Measurements from ENCODE around the gene TBX1. TPM values are rescaled to one million over a fixed set of nuclear protein-coding genes. Genes with fewer than 3 reads are reported as not detected.
"Not testable (repeated sequence)": the region's sequence is repeated elsewhere in the genome, so short reads cannot be mapped to it uniquely, and the experiment has no call there.

TBX1 gene
- total RNA-seq, 4 donors from 2014 or later, result 1.6 to 7.0 (median 4.8) TPM

DNA sequence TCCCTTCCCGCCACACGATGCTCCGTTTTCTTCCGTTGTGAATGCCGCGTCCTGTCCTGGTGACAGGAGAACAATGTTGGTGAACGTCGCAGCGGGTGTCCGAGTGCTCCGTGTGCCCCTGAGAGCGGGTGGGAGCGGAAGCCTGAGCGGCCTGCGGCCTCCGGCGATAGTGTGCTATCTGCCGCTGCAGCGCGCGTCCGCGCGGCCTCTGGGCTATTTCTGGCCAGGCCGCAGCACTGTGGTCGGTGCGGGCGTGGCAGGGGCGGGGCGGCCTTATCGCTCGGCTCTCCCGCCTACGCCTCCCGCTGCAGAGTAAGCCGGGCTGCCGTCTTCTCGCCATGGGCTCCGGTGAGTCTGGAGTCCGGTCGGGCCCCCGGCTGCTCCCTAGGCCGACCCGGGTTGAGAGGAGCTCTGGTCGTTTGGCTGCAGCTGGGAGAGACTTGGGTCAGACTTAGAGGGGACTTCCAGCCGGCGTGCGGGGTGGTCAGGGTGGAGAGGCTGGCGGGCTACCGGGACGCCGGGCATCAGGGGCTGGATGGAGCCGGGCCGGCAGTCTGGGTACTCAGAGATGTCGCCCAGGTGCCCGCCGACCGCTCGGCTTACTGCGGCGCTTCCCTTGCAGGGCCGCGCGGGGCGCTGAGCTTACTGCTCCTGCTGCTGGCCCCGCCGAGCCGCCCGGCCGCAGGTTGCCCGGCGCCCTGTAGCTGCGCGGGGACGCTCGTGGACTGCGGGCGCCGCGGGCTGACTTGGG lies 37.2 kb upstream of the TBX1 start, which contains the start of gene GP1BB:
Gene GP1BB (plus strand): TSS at position 308 of the 751 bp plus-strand sequence. CDS start 31 bp downstream, at position 339.
- TF ChIP-seq POLR2AphosphoS5 (IDR thresholded peaks at IDR 0.05) (no peak), POLR2A (IDR thresholded peaks at IDR 0.05) (no peak), EP300 (IDR thresholded peaks at IDR 0.05) (no peak)
- TF ChIP-seq, protein P1, sequence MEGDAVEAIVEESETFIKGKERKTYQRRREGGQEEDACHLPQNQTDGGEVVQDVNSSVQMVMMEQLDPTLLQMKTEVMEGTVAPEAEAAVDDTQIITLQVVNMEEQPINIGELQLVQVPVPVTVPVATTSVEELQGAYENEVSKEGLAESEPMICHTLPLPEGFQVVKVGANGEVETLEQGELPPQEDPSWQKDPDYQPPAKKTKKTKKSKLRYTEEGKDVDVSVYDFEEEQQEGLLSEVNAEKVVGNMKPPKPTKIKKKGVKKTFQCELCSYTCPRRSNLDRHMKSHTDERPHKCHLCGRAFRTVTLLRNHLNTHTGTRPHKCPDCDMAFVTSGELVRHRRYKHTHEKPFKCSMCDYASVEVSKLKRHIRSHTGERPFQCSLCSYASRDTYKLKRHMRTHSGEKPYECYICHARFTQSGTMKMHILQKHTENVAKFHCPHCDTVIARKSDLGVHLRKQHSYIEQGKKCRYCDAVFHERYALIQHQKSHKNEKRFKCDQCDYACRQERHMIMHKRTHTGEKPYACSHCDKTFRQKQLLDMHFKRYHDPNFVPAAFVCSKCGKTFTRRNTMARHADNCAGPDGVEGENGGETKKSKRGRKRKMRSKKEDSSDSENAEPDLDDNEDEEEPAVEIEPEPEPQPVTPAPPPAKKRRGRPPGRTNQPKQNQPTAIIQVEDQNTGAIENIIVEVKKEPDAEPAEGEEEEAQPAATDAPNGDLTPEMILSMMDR (IDR thresholded peaks at IDR 0.05), result peak in 1 of 2 donors; percentile 3
- no peak within 1 kb of the TSS for H3K27ac ChIP-seq
- 82% methylated on average over 24 of the region's 80 CpGs for WGBS
- peaks cover 54% of the 10 kb centered on the region for H3K27me3 ChIP-seq
- DNase-seq (ENCODE audit: low spot score in 2 of 2), result no peak
- peaks cover 22% of the 10 kb centered on the region for H3K36me3 ChIP-seq
- H3K4me1 ChIP-seq, result peaks cover 28% of the 10 kb centered on the region
- H3K9me3 ChIP-seq, result no peaks in the 10 kb centered on the region
- H3K4me3 ChIP-seq, result peak within 1 kb of the TSS; percentile 43

GRCh38 chr22:19723983-19724827 lies 36.4 kb upstream of the TBX1 start:
- peak overlapping the region; percentile 43 for H3K4me3 ChIP-seq
- peaks cover 50% of the 10 kb centered on the region for H3K27me3 ChIP-seq
- H3K27ac ChIP-seq, result no peak overlapping the region
- no peak for DNase-seq (ENCODE audit: low spot score in 2 of 2)
- peaks cover 22% of the 10 kb centered on the region for H3K36me3 ChIP-seq
- no peaks in the 10 kb centered on the region for H3K9me3 ChIP-seq
- no peak for TF ChIP-seq EP300 (IDR thresholded peaks at IDR 0.05)
- TF ChIP-seq, protein P1 (IDR thresholded peaks at IDR 0.05), result peak in 1 of 2 donors; percentile 3
- WGBS, result 32% methylated on average over 8 of the region's 89 CpGs
- peaks cover 20% of the 10 kb centered on the region for H3K4me1 ChIP-seq

- no peak overlapping the region for H3K4me3 ChIP-seq
- WGBS, result 72% methylated on average over 45 of the region's 45 CpGs
- no peak for TF ChIP-seq EP300 (IDR thresholded peaks at IDR 0.05)
- TF ChIP-seq, protein P1 (IDR thresholded peaks at IDR 0.05), result no peak
- TF ChIP-seq POLR2AphosphoS5 (IDR thresholded peaks at IDR 0.05), result no peak
- TF ChIP-seq POLR2A (IDR thresholded peaks at IDR 0.05), result no peak
- no peak for DNase-seq (ENCODE audit: low spot score in 2 of 2)
- H3K9me3 ChIP-seq, result no peaks in the 10 kb centered on the region
- H3K36me3 ChIP-seq, result peaks cover 22% of the 10 kb centered on the region
- peaks cover 20% of the 10 kb centered on the region for H3K4me1 ChIP-seq
- peaks cover 46% of the 10 kb centered on the region for H3K27me3 ChIP-seq
- H3K27ac ChIP-seq, result no peak overlapping the region
These were observed 35.5 kb upstream of the TBX1 start for GRCh38 chr22:19724927-19725661.

DNA sequence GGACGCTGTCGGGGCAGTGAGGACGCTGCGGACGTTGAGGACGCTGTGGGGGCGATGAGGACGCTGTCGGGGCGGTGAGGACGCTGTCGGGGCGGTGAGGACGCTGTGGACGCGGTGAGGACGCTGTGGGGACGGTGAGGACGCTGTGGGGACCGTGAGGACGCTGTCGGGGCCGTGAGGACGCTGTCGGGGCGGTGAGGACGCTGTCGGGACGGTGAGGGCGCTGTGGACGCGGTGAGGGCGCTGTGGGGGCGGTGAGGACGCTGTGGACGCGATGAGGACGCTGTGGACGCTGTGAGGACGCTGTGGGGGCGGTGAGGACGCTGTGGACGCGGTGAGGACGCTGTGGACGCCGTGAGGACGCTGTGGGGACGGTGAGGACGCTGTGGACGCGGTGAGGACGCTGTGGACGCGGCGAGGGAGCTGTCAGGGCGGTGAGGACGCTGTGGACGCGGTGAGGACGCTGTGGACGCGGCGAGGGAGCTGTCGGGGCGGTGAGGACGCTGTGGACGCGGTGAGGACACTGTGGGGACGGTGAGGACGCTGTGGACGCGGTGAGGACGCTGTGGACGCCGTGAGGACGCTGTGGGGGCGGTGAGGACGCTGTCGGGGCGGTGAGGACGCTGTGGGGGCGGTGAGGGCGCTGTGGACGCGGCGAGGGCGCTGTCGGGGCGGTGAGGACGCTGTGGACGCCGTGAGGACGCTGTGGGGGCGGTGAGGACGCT lies 34.4 kb upstream of the TBX1 start:
- H3K4me1 ChIP-seq, result peaks cover 30% of the 10 kb centered on the region
- 86% methylated on average over 96 of the region's 96 CpGs for WGBS
- not testable (repeated sequence) for DNase-seq (ENCODE audit: low spot score in 2 of 2); H3K9me3 ChIP-seq; H3K27ac ChIP-seq; H3K4me3 ChIP-seq
- H3K27me3 ChIP-seq, result peaks cover 46% of the 10 kb centered on the region
- H3K36me3 ChIP-seq, result peaks cover 17% of the 10 kb centered on the region
